ENCODE data around the gene IFNA14.
"Not testable (repeated sequence)": the region's sequence is repeated elsewhere in the genome, so short reads cannot be mapped to it uniquely, and the experiment has no call there.

The IFNA14 gene

GRCh38 chr9:21213411-21214326 lies 26.1 kb downstream of the IFNA14 start:
- not testable (repeated sequence) for DNase-seq (ENCODE audit: low read depth)

- DNase-seq (ENCODE audit: low read depth): not testable (repeated sequence)
Observed at GRCh38 chr9:21212160-21212559, 27.6 kb downstream of the IFNA14 start.

DNA sequence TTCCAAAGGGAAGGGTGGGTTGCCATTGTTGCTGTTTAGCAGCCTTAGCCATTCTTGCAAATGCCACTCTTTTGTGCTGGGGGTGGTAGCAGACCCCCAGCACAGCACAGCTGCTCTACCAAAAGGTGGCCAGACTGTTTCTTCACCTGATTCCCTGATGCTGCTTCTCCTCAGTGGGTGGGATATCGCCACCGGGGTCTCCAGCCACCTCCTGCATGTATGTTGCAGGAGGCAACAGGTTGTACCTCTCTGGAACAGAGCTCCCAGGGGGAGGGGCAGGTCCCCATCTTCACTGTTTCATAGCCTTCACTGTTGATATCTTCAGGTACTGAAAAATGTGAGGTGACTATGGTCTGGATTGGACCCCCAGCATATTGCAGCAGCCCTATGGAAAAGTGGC lies 29.0 kb downstream of the IFNA14 start:
- not testable (repeated sequence) for DNase-seq (ENCODE audit: low read depth)

- DNase-seq (ENCODE audit: low read depth): no peak
Observed at GRCh38 chr9:21210311-21210710, 29.5 kb downstream of the IFNA14 start.

DNA sequence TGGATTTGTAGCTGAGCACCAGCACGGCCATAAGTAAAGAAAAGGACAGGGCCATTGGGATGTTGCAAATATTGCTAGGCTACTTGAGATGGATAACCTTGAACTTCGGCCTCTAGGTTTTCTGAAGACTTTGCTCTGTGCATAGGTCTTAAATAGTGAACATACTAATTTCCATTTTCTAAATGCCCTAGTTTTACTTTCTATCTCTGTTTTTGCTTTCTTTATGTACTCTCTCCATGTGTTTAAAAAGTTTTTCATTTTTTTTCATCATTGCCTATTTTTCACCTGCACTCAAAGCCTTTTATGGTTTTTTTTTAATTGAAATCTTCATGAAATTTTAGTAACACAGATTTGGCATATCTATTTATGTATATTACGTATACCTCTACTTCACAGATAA lies 32.8 kb downstream of the IFNA14 start, which contains the start of gene IFNA10:
TSS of gene IFNA10 (minus strand) at position 101 of the 400 bp plus-strand sequence. CDS start at position 55, 46 bp downstream.
- not testable (repeated sequence) for DNase-seq (ENCODE audit: low read depth)

- DNase-seq (ENCODE audit: low read depth): no peak
Observed at GRCh38 chr9:21205204-21205603, 34.6 kb downstream of the IFNA14 start.

DNA sequence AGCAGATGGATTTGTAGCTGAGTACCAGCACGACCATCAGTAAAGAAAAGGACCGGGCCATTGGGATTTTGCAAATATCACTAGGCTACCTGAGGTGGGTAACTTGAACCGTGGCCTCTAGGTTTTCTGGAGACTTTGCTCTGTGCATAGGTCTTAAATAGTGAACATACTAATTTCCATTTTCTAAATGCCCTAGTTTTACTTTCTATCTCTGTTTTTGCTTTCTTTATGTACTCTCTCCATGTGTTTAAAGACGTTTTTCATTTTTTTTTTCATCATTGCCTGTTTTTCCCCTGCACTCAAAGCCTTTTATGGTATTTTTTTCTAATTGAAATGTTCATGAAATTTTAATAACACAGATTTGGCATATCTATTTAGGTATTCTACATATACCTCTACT lies 37.7 kb downstream of the IFNA14 start, which contains the start of gene IFNA7:
TSS of gene IFNA7 (minus strand) at position 101 of the 400 bp plus-strand sequence. CDS start at position 61, 40 bp downstream.
- DNase-seq (ENCODE audit: low read depth): not testable (repeated sequence)

- DNase-seq (ENCODE audit: low read depth): not testable (repeated sequence)
Observed at GRCh38 chr9:21194867-21195776, 44.7 kb downstream of the IFNA14 start.
